NCI-H226 (cell line): ENCODE data around the gene RALY.
A peak's percentile ranks its signal among the peaks of the same experiment; 100 is the strongest.

ENCODE experiments used
- DNase-seq: peaks from one replicate; pipeline ENCODE4 v3.0.0-alpha.2; 2015

Gene RALY

DNA sequence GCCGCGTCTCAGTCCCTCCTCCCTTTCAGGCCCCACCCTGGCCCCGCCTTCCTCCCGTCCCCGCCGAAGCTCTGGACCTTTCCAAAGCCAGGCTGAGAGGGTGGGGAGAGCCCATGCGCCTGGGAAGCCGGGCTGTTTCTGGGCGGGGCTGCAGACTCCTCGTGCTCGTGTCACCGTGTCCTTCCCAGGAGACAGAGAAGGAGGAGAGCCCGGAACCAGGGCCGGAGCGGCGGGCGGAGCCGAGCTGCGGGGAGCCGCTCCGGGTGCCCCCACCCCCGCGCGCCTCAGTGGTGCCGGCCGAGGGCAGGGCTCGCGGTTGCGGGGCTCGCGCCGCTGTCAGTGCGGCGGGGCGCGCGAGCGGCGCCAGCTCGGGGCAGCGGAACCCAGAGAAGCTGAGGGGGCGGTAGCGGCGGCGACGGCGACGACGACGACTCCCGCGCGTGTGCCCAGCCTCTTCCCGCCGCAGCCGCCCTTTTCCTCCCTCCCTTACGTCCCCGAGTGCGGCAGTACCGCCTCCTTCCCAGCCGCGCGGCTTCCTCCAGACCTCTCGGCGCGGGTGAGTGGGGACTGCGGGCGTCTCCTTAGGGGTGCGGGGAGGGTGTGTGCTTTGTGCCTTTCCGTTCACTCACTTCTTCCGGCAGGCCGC is at the start of gene RALY:
Gene RALY, plus strand, starts transcription at position 336 of the 646 bp plus-strand sequence. CDS start 78,164 bp downstream, outside the sequence.
- DNase-seq, result peak; percentile 94

GRCh38 chr20:33944914-33945313 is 48.8 kb upstream of the RALY start:
- DNase-seq, result peak; percentile 27

DNA sequence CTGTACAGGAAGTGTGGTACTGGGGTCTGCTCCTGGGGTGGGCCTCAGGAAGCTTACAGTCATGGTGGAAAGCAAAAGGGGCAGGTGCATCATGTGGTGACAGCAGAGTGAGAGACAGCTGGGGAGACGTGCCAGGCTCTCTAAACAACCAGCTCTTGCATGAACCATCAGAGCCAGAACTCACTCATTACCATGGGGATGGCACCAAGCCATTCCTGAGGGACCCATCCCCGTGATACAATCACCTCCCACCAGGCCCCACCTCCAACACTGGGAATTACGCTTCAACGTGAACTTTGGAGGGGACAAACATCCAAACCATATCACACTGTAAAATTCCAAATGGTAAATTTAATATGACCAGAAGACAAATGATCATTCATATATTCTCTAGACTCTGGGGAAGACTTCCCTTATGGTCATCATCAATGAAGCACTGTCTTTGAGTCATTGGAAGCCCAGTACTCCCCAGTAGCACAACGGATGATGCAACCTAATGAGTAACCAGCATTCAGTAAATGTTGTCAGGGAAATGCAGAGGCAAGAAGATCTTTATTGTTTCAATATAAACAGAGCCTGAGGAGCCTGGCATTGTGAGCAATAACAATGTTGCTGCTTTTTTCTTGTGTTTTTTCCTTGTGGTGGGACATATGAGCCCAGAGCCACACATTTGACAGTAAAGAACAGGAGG is 48.2 kb upstream of the RALY start:
- DNase-seq, result peak; percentile 67

GRCh38 chr20:33947709-33948295 is 45.9 kb upstream of the RALY start:
- DNase-seq, result no peak

GRCh38 chr20:33948480-33948879 is 45.2 kb upstream of the RALY start:
- DNase-seq, result no peak

DNA sequence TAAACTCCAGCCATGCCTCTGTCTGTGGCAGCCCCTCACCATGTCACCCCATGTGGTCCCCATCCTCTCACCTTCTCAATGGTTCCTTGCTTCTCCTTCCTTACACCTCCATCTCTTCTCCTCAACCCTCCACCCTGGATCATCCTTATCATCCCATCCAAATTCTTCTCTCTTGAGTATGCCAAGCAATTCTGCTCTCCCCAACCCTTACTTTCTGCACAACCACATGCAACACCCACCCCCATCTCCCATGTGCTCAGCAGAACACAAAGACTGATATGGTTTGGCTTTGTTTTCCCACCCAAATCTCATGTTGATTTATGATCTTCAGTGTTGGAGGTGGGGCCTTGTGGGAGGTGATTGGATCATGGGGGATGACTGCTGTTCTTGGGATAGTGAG is 42.5 kb upstream of the RALY start:
- no peak for DNase-seq

GRCh38 chr20:33954504-33954903 is 39.2 kb upstream of the RALY start:
- no peak for DNase-seq

DNA sequence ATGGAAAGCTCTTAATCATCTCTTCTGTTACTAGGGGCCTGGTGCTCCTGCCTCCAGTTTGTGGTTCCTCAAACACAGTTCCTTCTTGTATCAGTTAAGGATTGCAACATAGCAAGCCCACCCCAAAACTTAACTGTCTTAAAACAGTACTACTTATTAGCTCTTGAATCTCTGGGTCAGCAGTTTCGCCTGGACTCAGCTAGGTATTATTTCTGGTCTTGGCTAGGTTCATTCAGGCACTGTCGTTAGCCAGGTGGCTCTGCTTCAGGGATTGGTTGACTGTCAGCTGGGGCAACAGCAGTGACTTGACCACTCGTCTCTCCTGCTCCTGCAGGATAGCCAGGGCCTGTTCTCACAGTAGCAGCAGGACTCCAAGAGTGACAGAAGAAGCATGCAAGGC is 30.0 kb upstream of the RALY start:
- DNase-seq, result no peak

GRCh38 chr20:33964441-33964840 is 29.3 kb upstream of the RALY start:
- DNase-seq, result no peak

DNA sequence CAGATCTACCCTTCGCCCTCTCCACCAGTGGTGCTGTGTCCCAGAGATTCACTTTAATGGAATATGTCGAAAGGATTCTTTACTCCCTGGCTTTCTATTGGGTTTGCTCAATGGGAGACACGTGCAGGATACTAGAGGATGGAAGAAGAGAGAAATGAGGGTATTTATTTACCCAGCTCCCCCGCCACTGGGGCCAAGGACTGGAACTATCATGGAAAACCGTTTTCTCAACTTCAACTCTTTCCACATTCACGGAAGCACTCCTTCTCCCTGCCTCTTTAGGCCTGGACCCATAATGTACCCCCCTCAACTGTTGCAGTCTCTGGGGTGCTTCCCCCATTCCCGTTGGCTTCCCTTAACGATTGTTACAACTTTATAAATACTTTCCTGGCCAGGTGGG is 26.6 kb upstream of the RALY start:
- no peak for DNase-seq

DNA sequence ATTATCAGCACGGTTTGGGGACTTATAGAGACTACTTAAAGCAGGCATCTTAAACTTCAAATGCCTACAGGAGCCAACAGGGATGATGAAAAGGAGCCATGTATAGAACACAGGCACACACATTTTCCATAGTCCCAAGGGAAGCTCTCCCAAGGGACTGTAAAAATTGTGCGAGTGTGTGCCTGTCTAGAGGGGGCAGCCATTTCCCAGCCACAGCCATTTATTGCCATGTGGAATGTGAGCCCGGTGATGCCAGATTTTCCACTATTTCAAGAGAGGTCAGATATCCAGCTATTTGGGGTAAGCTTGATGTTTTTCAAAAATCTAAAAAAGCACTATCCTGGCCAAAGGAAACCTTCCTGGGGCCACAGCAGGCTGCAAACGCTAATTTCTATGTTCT is 24.1 kb upstream of the RALY start:
- DNase-seq, result no peak

- DNase-seq, result no peak
Observed at GRCh38 chr20:33970229-33970628, 23.5 kb upstream of the RALY start.

DNA sequence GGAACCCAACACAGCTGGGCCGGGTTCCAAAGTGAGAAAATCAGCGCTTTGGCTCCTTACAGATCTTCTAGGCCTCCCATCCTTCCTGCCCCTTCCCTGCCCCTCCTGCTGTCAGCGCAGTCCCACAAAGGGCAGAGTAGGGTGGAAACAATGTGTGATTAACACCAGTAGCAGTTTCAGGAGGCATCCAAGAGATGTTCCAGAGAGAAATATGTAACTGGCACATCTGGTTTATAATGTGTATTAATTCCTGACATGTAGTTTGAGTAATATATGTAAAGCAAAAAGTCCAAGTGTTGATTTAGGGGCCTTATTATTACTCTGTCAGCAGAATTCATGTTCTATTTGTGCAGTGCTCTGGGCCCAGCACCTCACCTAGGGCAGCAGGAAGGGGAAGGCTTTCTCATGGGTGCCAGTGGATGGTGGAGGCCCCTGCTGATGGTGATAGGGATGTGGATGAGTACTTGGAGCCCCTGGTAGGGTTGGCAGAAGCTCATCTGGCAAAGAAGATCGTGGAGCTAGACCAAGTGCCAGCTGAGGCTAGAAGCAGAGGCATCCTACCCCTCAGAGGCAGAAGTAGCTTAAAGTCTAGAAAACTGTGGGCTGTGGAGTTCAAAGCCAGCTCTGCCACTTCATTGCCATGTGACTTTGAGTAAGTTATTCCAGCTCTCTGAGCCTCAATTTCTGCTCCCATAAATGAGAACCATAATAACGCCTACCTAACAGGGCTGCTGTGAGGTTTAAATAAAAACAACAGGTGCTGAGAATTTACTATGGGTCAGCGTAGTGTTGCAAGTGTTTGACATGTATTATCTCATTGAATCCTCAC is 22.4 kb upstream of the RALY start:
- no peak for DNase-seq

GRCh38 chr20:33976959-33977358 is 16.8 kb upstream of the RALY start:
- DNase-seq, result no peak

- DNase-seq, result no peak
Observed at GRCh38 chr20:33977535-33977934, 16.2 kb upstream of the RALY start.

DNA sequence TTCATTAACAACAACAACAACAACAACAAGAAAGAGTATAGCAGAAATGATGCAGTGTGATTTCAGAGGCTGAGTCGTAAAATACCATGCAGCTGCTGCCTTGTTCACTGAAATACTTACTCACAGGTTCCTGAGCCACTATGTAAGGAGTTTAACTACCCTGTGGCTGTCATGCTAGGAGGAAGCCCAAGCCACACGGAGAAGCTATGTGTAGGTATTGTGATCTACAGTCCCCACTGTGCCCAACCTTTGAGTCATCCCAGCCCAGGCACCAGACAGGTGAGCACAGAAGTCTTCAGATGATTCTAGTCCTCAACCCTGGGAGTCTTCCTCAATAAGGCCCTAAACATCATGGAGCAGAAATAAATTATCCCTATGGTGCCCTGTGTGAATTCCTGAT is 14.6 kb upstream of the RALY start:
- no peak for DNase-seq

DNA sequence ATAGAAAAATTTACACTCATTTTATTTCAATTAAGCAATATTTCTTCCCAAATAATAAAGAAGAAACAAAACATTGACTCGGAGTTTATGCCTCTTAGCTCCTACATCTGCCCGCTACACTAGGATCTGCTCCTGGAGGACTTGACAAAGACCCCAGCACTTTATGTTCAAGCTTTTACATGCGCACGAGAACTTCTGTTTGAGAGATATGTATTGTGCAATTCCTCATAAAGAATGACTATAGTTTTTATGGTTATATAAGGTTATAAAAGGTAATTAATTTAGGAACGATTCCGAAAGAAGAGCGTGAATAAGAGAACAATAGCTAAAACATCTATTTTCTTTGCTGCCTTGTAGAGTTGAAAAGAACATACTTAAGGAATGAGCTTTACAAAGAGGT is 12.4 kb upstream of the RALY start:
- DNase-seq, result no peak

DNA sequence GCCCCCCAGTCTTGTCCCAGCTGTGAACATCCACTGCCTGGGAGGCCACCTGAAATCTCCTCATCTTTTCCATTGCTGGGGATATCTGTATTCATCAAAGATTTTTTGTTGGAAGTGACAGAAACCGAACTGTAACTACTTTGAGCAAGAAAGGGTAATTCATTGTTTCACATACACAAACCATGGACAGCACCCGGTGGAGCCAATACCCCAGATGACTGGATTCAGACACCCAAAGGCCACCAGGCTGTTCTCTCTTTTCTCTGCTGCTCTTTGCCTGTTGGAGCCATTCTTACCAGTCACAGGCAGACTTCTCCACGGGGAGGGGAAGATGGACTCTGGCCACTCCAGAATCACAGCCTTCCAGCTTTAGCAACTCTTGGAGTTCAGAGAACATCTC is 11.7 kb upstream of the RALY start:
- DNase-seq, result no peak

- no peak for DNase-seq
Observed at GRCh38 chr20:33983371-33983770, 10.3 kb upstream of the RALY start.

- DNase-seq, result no peak
Observed at GRCh38 chr20:33984182-33984719, 9.5 kb upstream of the RALY start.

DNA sequence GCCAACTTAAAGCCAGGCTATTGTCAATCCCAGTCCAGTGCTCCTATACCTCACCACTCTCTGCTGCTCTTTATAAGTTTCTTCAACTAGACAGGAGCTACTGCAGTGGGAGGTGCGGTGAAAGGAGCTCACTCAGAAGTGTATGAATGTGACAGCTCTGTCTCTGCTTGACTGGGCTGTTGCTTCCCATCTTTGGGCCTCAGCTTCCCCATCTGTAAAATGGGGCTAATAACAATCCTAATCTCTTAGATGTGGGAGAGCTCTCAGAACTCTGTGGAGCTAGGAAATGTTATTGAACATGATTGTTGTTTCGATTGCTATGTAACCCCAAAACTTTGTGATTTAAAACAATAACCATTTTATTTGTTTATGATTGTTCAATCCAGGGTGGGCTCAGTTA is 8.4 kb upstream of the RALY start:
- no peak for DNase-seq

GRCh38 chr20:33985830-33986229 is 7.9 kb upstream of the RALY start:
- DNase-seq, result no peak

DNA sequence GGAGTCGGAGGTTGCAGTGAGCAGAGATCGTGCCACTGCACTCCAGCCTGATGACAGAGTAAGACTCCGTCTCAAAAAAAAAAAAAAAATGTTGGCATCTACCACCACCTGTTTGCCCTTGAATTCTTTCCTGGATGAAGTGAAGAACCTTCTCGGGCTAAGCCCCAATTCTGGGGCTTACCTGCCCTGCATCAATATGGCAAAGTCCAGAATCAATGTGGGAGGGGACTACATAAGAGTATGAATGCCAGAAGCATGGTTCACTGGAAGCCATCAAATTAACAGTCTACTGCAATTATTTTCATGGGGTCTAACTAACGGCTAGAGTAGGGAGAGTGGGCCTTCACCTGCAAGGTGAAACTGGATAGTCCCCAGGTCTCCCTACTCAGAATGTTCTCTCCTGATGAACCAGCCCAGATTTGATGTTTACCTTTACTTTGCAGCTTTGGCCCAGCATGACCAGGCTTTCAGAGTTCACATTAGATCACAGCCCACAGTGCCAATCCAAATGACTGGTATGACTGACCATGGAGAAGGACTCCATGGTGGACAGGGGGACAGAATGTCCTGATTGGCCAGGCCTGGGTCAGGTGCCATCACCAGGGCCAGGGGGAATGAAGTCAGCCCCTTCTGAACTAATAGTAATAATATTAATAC is 7.0 kb upstream of the RALY start:
- no peak for DNase-seq
